Activated CD4-positive, alpha-beta T cell treated with anti-CD3 and anti-CD28 coated beads for 1 hour (primary cell): ENCODE measurements around the gene MROH7.
"Not testable (repeated sequence)": the region's sequence is repeated elsewhere in the genome, so short reads cannot be mapped to it uniquely, and the experiment has no call there.

Source experiments
- DNase-seq: peaks from one replicate; pipeline ENCODE4 v3.0.0-alpha.2; 2020

Gene MROH7

GRCh38 chr1:54610601-54611580 lies 30.7 kb upstream of the MROH7 start:
- no peak for DNase-seq

- no peak for DNase-seq
These were observed 30.0 kb upstream of the MROH7 start for GRCh38 chr1:54611621-54612020.

GRCh38 chr1:54614024-54614423 lies 27.6 kb upstream of the MROH7 start:
- no peak for DNase-seq

GRCh38 chr1:54614563-54614962 lies 27.0 kb upstream of the MROH7 start:
- DNase-seq: no peak

GRCh38 chr1:54615531-54616279 lies 25.9 kb upstream of the MROH7 start:
- DNase-seq: no peak

- DNase-seq: no peak
These were observed 21.8 kb upstream of the MROH7 start for GRCh38 chr1:54619749-54620148.

GRCh38 chr1:54623216-54624007 lies 18.2 kb upstream of the MROH7 start, which contains the start of gene FAM151A:
FAM151A (minus strand) TSS chr1:54623525; CDS start chr1:54623395, 130 bp downstream.
- DNase-seq: no peak

GRCh38 chr1:54624466-54625464 lies 16.8 kb upstream of the MROH7 start:
- DNase-seq: no peak

GRCh38 chr1:54627196-54627595 lies 14.4 kb upstream of the MROH7 start:
- no peak for DNase-seq

GRCh38 chr1:54635804-54636203 lies 5.8 kb upstream of the MROH7 start:
- not testable (repeated sequence) for DNase-seq

GRCh38 chr1:54636461-54637446 lies 4.8 kb upstream of the MROH7 start:
- not testable (repeated sequence) for DNase-seq

- no peak for DNase-seq
These were observed 1.2 kb upstream of the MROH7 start for GRCh38 chr1:54640361-54640760.

GRCh38 chr1:54643736-54644135 lies 2.1 kb downstream of the MROH7 start:
- no peak for DNase-seq

- no peak for DNase-seq
These were observed 4.5 kb downstream of the MROH7 start for GRCh38 chr1:54645806-54646676.

GRCh38 chr1:54649130-54649898 lies 7.7 kb downstream of the MROH7 start:
- DNase-seq: no peak

GRCh38 chr1:54649921-54650320 lies 8.3 kb downstream of the MROH7 start:
- no peak for DNase-seq

GRCh38 chr1:54650417-54650816 lies 8.8 kb downstream of the MROH7 start:
- DNase-seq: no peak

GRCh38 chr1:54651608-54652007 lies 10.0 kb downstream of the MROH7 start:
- no peak for DNase-seq

GRCh38 chr1:54652168-54652567 lies 10.6 kb downstream of the MROH7 start:
- DNase-seq: no peak
